22Rv1 (cell line): ENCODE results near the gene PSKH1.
A peak's percentile ranks its signal among the peaks of the same experiment; 100 is the strongest.

Experiments
- H3K27ac ChIP-seq: fragments of 450-650 bp; 2 replicates; pipeline ENCODE4 v1.5.1; 2017
- CTCF ChIP-seq: fragments of 450-650 bp; IDR thresholded peaks from 2 replicates; pipeline ENCODE4 v1.5.1; 2017; ENCODE audit warnings: mild to moderate bottlenecking
- ZFX ChIP-seq: fragments of 450-650 bp; IDR thresholded peaks from 2 replicates; pipeline ENCODE4 v1.6.1; 2017; ENCODE audit warnings: antibody characterized with exemption, borderline replicate concordance

PSKH1 gene

GRCh38 chr16:67882374-67883145, 10.5 kb upstream of the PSKH1 start:
- no peak overlapping the region for H3K27ac ChIP-seq
- TF ChIP-seq CTCF = no peak
- no peak for TF ChIP-seq ZFX

- TF ChIP-seq CTCF (no peak), ZFX (no peak)
- H3K27ac ChIP-seq = no peak overlapping the region; the same call in 1 of the 2 replicates
Observed at GRCh38 chr16:67883146-67883871, 9.7 kb upstream of the PSKH1 start.

- H3K27ac ChIP-seq = peak overlapping the region; percentile 29; the same call in 1 of the 2 replicates
- TF ChIP-seq ZFX (no peak), CTCF (peak; percentile 96)
Observed at GRCh38 chr16:67883872-67884261, 9.2 kb upstream of the PSKH1 start.

GRCh38 chr16:67884684-67885083, 8.4 kb upstream of the PSKH1 start, which contains the start of gene NRN1L:
Gene NRN1L (plus strand): TSS chr16:67884885. CDS start chr16:67884904, 19 bp downstream.
- TF ChIP-seq CTCF (no peak), ZFX (no peak)
- H3K27ac ChIP-seq = peak within 1 kb of the TSS; percentile 29

- TF ChIP-seq ZFX = no peak
- no peak for TF ChIP-seq CTCF
- H3K27ac ChIP-seq = no peak overlapping the region
Observed at GRCh38 chr16:67885545-67885944, 7.5 kb upstream of the PSKH1 start.

GRCh38 chr16:67885976-67886375, 7.1 kb upstream of the PSKH1 start:
- no peak overlapping the region for H3K27ac ChIP-seq
- TF ChIP-seq ZFX (no peak), CTCF (no peak)

- H3K27ac ChIP-seq = no peak overlapping the region
- TF ChIP-seq CTCF (no peak), ZFX (no peak)
Observed at GRCh38 chr16:67886387-67886786, 6.7 kb upstream of the PSKH1 start.
